HepG2 (cell line): ENCODE measurements around the gene FAM53C. TPM values are rescaled to one million over a fixed set of nuclear protein-coding genes. Genes with fewer than 3 reads are reported as not detected.
A peak's percentile ranks its signal among the peaks of the same experiment; 100 is the strongest.

Experiments
- ARID4A ChIP-seq: sonication (generic); formaldehyde crosslinking; IDR thresholded peaks from 2 replicates; pipeline ENCODE4 v1.5.0; 2020; ENCODE audit warnings: mild to moderate bottlenecking, missing genetic modification reagents, borderline replicate concordance
- CBFB ChIP-seq: sonication (generic); formaldehyde crosslinking; IDR thresholded peaks from 2 replicates; pipeline ENCODE4 v1.4.0; 2020; ENCODE audit warnings: missing genetic modification reagents
- FOXP4 ChIP-seq: sonication (generic); formaldehyde crosslinking; IDR thresholded peaks from 2 replicates; pipeline ENCODE4 v1.4.0; 2020; ENCODE audit warnings: missing genetic modification reagents
- GATAD2A ChIP-seq: IDR thresholded peaks from 2 replicates; pipeline ENCODE4 v1.6.1; 2016
- HBP1 ChIP-seq: IDR thresholded peaks from 2 replicates; pipeline ENCODE4 v1.6.1; 2016; ENCODE audit warnings: low read depth, control low read depth
- HNF1A ChIP-seq, 2 experiments: sonication (generic) in 1 of 2; formaldehyde crosslinking in 1 of 2; IDR thresholded peaks; 2 replicates each; pipeline versions ENCODE4 v1.4.0 to v1.6.1; 2016 to 2020; ENCODE audit warnings: borderline replicate concordance in 1 of 2, low read depth in 1 of 2, mild to moderate bottlenecking in 1 of 2, missing genetic modification reagents in 1 of 2
- KLF13 ChIP-seq: sonication (generic); formaldehyde crosslinking; IDR thresholded peaks from 2 replicates; pipeline ENCODE4 v1.4.0; 2020; ENCODE audit warnings: mild to moderate bottlenecking, missing genetic modification reagents
- KMT2A ChIP-seq: sonication (generic); formaldehyde crosslinking; IDR thresholded peaks from 2 replicates; pipeline ENCODE4 v1.4.0; 2020; ENCODE audit warnings: missing genetic modification reagents
- MEIS1 ChIP-seq: sonication (generic); formaldehyde crosslinking; IDR thresholded peaks from 2 replicates; pipeline ENCODE4 v1.9.0; 2021; ENCODE audit warnings: mild to moderate bottlenecking, missing genetic modification reagents, moderate library complexity, borderline replicate concordance
- NFYB ChIP-seq: sonication (generic); formaldehyde crosslinking; IDR thresholded peaks from 2 replicates; pipeline ENCODE4 v1.4.0; 2020; ENCODE audit warnings: missing genetic modification reagents
- PPARG ChIP-seq: conservative IDR thresholded peaks from 2 replicates; pipeline ENCODE4 v1.6.1; 2016; ENCODE audit warnings: missing biosample characterization, missing genetic modification reagents
- RARG ChIP-seq: sonication (generic); formaldehyde crosslinking; IDR thresholded peaks from 2 replicates; pipeline ENCODE4 v1.4.0; 2020; ENCODE audit warnings: low read depth, mild to moderate bottlenecking, missing genetic modification reagents
- RXRB ChIP-seq: IDR thresholded peaks from 2 replicates; pipeline ENCODE4 v1.6.1; 2016; ENCODE audit warnings: borderline replicate concordance, missing genetic modification reagents, missing compliant biosample characterization
- ZBTB42 ChIP-seq: sonication (generic); formaldehyde crosslinking; IDR thresholded peaks from 2 replicates; pipeline ENCODE4 v1.5.0; 2020; ENCODE audit warnings: mild to moderate bottlenecking, missing genetic modification reagents
- ZFP36L1 ChIP-seq: sonication (generic); formaldehyde crosslinking; IDR thresholded peaks from 2 replicates; pipeline ENCODE4 v1.8.0; 2022; ENCODE audit warnings: mild to moderate bottlenecking, missing genetic modification reagents, moderate library complexity
- ZFY ChIP-seq: sonication (generic); formaldehyde crosslinking; IDR thresholded peaks from 2 replicates; pipeline ENCODE4 v1.4.0; 2020; ENCODE audit warnings: missing genetic modification reagents
- polyA plus RNA-seq, 8 experiments: library from polyadenylated mRNA; depleted of rRNA in 3 of 8; stranded (reverse) in 7 of 8; unstranded in 1 of 8; fragments of >200 nt; fragmentation: Illumina TruSeq in 4 of 8; extraction: Trizol in 4 of 8; gene quantifications; 2 replicates each; pipeline versions ENCODE4 v1.2.1 to v1.2.3, GENCODE V29; 2011 to 2016; ENCODE audit warnings: low read depth in 4 of 8, missing spikeins in 1 of 8, mixed read lengths in 1 of 8; ENCODE audit not compliant: insufficient read depth in 1 of 8
- total RNA-seq, 5 experiments: library from RNA; depleted of rRNA; stranded (reverse); fragments of >200 nt; fragmentation: Illumina TruSeq; extraction: Trizol; gene quantifications; 2 replicates each; pipeline ENCODE4 v1.2.3, GENCODE V29; 2016; ENCODE audit warnings: low read depth in 1 of 5

FAM53C gene
- total and polyA plus RNA-seq, 2 of the 13 experiments (the other 11 are each of a cell fraction or from before 2014, with no cell fraction given) = 26.9 to 30.1 TPM

GRCh38 chr5:138336952-138337684 lies 948 bp upstream of the FAM53C start (continued):
- TF ChIP-seq ZFP36L1 (CRISPR knock-in tag) = peak; percentile 12; the same call in 1 of the 2 replicates
- no peak for TF ChIP-seq ZFY (CRISPR knock-in tag)
- TF ChIP-seq GATAD2A (CRISPR knock-in tag) = peak; percentile 54
- no peak for TF ChIP-seq ARID4A
- TF ChIP-seq RXRB = no peak
- no peak for TF ChIP-seq PPARG (CRISPR knock-in tag)
- TF ChIP-seq KLF13 (CRISPR knock-in tag) = no peak
- TF ChIP-seq NFYB (CRISPR knock-in tag) = no peak
- peak; percentile 46; the same call in 1 of the 2 replicates for TF ChIP-seq HBP1
- TF ChIP-seq RARG (CRISPR knock-in tag) = no peak
- TF ChIP-seq CBFB (CRISPR knock-in tag) = no peak
- TF ChIP-seq ZBTB42 (CRISPR knock-in tag) = no peak
- 0 out of 2 replicates have a peak, but pooled peaks have one; percentile 7 for TF ChIP-seq HNF1A (IDR thresholded peaks at IDR 0.05; ENCODE audit: low read depth)
- TF ChIP-seq HNF1A (CRISPR knock-in tag; IDR thresholded peaks at IDR 0.05; ENCODE audit: borderline replicate concordance) = no peak
- 0 out of 2 replicates have a peak, but pooled peaks have one; percentile 5 for TF ChIP-seq KMT2A (CRISPR knock-in tag)
- no peak for TF ChIP-seq FOXP4 (CRISPR knock-in tag)
- no peak for TF ChIP-seq MEIS1 (CRISPR knock-in tag)
